MG63 (cell line): ENCODE measurements around the gene CRY1. TPM values are rescaled to one million over a fixed set of nuclear protein-coding genes. Genes with fewer than 3 reads are reported as not detected.

Experiments
- DNase-seq: peaks from one replicate; pipeline ENCODE4 v3.0.0-alpha.2; 2020
- H3K27me3 ChIP-seq: fragments of 250-450 bp; sonication (Bioruptor Pico); 2 replicates; pipeline ENCODE4 v1.5.1; 2020; ENCODE audit warnings: mild to moderate bottlenecking, moderate library complexity
- H3K36me3 ChIP-seq: fragments of 250-450 bp; sonication (Bioruptor Pico); 2 replicates; pipeline ENCODE4 v1.5.1; 2020; ENCODE audit warnings: mild to moderate bottlenecking, moderate library complexity
- H3K4me3 ChIP-seq: fragments of 250-450 bp; sonication (Bioruptor Pico); 2 replicates; pipeline ENCODE4 v1.5.1; 2020; ENCODE audit warnings: mild to moderate bottlenecking, moderate library complexity
- H3K9me3 ChIP-seq: fragments of 250-450 bp; sonication (Bioruptor Pico); 2 replicates; pipeline ENCODE4 v1.5.1; 2020; ENCODE audit warnings: mild to moderate bottlenecking, moderate library complexity
- total RNA-seq: library from RNA; depleted of rRNA; stranded (reverse); fragments of >200 nt; shearing (Covaris generic); gene quantifications from 2 replicates; pipeline ENCODE4 v1.2.3, GENCODE V29; 2014; ENCODE audit warnings: low replicate concordance; rRNA removed

CRY1 gene
- 12.9 and 15.3 TPM in 2 replicates for total RNA-seq

DNA sequence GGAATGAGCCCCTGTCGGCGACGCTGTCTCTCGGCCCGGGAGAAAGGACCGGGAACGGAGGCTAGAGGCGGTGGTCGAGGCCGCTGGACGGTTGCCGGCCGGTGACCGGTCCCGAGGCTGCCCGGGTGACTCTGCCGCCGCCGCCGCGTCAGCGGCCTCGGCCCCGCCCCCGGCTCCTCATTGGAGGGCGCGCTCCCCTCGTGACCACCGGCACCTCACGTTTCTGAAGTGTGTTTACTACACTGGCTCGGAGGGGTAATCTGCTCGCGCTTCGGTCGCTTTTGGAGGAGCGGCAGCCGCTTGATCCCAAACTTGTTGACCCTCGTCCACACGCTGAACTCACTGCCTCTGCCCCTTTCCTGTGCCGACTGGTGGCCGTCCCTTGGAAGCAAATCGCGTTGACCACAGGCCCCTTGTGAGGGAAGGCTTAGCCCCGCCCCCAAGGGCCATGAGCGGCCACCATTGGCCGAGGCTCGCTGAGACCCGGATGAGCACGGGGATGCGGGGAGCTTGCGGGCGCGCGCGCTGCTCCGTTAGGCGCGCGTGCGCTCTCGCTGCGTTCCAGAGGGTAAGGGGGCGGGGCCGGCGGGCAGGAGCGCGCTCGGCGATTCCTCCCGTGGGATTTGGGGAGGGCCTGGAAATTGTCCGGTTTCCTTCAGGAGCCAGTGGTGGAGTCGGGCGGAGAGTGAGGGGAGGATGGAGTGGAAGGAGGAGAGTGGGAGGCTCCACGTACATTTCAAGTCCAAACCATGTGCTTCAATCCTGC, at the start of gene CRY1:
TSS of gene CRY1 (minus strand) at position 133 of the 766 bp plus-strand sequence. CDS start 588 bp downstream, outside the sequence.
- H3K36me3 ChIP-seq = no peaks in the 10 kb centered on the region
- H3K4me3 ChIP-seq = peak within 1 kb of the TSS; percentile 72
- peak; percentile 93 for DNase-seq
- H3K27me3 ChIP-seq = no peaks in the 10 kb centered on the region
- no peaks in the 10 kb centered on the region for H3K9me3 ChIP-seq

- Histone ChIP-seq H3K27me3 (no peaks in the 10 kb centered on the region), H3K9me3 (no peaks in the 10 kb centered on the region), H3K36me3 (no peaks in the 10 kb centered on the region), H3K4me3 (no peak overlapping the region)
- DNase-seq = no peak
Measured at GRCh38 chr12:107139787-107140186, 46.4 kb upstream of the CRY1 start.

DNA sequence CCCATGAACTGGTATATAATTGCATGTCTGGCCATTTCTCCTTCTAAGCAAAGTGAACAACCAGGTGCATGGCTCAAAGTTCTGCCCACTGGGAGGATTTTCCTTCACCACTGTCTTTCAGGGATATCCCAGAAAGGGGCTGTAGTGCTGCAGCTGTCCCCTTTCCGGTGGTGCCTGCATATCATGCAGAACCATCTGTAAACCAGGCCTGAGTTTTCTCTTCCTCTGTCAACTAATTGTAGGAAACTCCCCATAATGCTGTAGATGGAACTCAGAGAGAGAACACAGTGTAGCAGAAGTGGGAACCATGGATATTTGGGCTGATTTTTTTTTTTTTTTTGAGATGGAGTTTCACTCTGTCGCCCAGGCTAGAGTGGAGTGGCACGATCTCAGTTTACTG, 45.6 kb upstream of the CRY1 start:
- no peak overlapping the region for H3K4me3 ChIP-seq
- no peaks in the 10 kb centered on the region for H3K27me3 ChIP-seq
- DNase-seq = no peak
- H3K9me3 ChIP-seq = no peaks in the 10 kb centered on the region
- H3K36me3 ChIP-seq = no peaks in the 10 kb centered on the region

GRCh38 chr12:107135177-107135576, 41.8 kb upstream of the CRY1 start:
- Histone ChIP-seq H3K36me3 (no peaks in the 10 kb centered on the region), H3K9me3 (no peaks in the 10 kb centered on the region), H3K27me3 (no peaks in the 10 kb centered on the region), H3K4me3 (no peak overlapping the region)
- DNase-seq = no peak

- H3K9me3 ChIP-seq = no peaks in the 10 kb centered on the region
- no peak overlapping the region for H3K4me3 ChIP-seq
- H3K36me3 ChIP-seq = no peaks in the 10 kb centered on the region
- H3K27me3 ChIP-seq = no peaks in the 10 kb centered on the region
- no peak for DNase-seq
Measured at GRCh38 chr12:107134558-107134957, 41.2 kb upstream of the CRY1 start.

GRCh38 chr12:107133462-107133861, 40.1 kb upstream of the CRY1 start:
- no peak for DNase-seq
- Histone ChIP-seq H3K4me3 (no peak overlapping the region), H3K9me3 (no peaks in the 10 kb centered on the region), H3K36me3 (no peaks in the 10 kb centered on the region), H3K27me3 (no peaks in the 10 kb centered on the region)

- Histone ChIP-seq H3K27me3 (no peaks in the 10 kb centered on the region), H3K4me3 (no peak overlapping the region), H3K9me3 (no peaks in the 10 kb centered on the region), H3K36me3 (no peaks in the 10 kb centered on the region)
- DNase-seq = no peak
Measured at GRCh38 chr12:107131832-107132616, 38.7 kb upstream of the CRY1 start.

DNA sequence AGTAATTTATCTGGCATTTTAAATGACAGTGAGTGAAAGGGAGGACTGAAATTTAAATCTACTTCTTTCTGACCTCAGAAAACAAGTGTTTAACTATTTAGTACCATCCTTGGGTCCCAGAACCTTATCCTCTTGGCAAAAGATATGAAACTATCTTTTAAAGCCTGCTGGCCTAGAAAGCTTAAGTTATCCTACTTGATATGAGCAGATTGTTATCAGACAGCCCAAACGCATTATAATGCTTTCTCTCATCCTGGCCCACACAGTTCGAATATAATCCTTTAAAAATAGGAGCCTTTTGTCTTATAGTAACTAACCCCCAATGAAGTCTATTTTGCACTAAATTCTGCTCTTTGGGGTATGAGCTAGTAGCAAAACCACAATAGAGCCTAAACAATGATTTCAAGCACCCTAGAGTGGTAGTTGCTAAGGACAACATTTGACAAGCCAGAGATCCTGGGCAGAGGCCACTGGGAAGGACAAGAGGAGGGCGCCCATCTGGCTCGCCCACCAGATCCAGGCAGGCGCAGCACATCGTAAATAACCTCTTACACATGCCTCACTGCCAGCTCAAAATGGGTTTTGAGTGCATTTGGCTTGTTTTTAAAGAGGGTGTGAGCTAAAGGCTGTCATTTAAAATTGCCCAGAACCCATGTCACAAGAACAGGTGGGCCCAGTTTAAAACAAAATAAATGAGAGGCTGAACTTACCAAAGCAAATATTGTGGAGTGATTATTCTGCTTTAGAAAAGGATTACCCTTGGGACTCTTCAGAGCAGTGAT, 37.7 kb upstream of the CRY1 start:
- DNase-seq = no peak
- H3K27me3 ChIP-seq = 0 out of 2 replicates have a peak, but pooled peaks cover under 1% of the 10 kb centered on the region
- no peaks in the 10 kb centered on the region for H3K9me3 ChIP-seq
- H3K4me3 ChIP-seq = no peak overlapping the region
- H3K36me3 ChIP-seq = no peaks in the 10 kb centered on the region

- DNase-seq = no peak
- H3K4me3 ChIP-seq = no peak overlapping the region
- no peaks in the 10 kb centered on the region for H3K9me3 ChIP-seq
- H3K36me3 ChIP-seq = no peaks in the 10 kb centered on the region
- H3K27me3 ChIP-seq = 0 out of 2 replicates have a peak, but pooled peaks cover 8% of the 10 kb centered on the region
Measured at GRCh38 chr12:107129315-107129930, 36.1 kb upstream of the CRY1 start.

DNA sequence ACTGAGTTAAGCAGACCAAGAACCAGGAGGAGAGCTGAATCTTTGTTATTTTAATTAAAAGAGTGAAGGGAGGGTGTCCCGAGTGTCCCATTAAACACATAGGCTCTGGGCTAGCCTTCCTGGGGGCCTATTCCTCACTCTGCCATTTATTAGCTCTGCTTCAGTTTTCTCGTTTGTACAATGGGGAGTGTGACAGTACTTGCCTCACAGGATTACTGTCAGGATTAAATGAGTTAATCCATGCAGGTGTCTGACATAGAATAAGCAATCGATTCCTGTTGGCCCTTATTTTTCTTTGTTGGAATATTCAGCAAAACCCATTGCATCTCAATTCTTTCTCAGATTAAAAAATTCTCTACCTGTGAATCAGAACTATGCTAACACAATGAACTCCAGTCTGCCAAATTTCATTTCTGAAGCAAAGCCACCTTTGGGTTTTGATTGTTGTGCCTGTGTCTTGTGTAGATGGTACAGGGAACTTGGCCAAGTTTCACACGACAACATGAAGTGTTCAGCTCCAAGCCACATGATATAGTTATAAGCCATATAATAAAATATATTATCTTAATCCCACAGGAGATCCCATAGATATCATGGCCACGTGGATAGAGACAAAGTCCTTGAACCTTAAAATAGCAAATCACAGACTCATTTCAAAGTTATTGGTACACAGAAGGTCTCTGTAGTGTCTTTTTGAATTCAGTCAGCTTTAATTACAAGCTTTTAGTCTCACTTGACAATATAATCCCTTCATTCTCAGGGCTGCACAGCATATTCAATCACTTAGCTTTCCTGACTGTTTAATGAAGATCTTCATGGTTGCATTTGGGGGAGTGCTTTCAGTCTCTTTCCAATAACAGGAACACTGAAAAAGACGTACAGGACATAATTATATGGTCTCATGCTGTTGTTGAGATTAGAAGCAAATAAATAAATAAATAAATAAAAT, 34.4 kb upstream of the CRY1 start:
- no peaks in the 10 kb centered on the region for H3K9me3 ChIP-seq
- peaks cover 22% of the 10 kb centered on the region for H3K27me3 ChIP-seq
- DNase-seq = no peak
- H3K4me3 ChIP-seq = no peak overlapping the region
- H3K36me3 ChIP-seq = no peaks in the 10 kb centered on the region

DNA sequence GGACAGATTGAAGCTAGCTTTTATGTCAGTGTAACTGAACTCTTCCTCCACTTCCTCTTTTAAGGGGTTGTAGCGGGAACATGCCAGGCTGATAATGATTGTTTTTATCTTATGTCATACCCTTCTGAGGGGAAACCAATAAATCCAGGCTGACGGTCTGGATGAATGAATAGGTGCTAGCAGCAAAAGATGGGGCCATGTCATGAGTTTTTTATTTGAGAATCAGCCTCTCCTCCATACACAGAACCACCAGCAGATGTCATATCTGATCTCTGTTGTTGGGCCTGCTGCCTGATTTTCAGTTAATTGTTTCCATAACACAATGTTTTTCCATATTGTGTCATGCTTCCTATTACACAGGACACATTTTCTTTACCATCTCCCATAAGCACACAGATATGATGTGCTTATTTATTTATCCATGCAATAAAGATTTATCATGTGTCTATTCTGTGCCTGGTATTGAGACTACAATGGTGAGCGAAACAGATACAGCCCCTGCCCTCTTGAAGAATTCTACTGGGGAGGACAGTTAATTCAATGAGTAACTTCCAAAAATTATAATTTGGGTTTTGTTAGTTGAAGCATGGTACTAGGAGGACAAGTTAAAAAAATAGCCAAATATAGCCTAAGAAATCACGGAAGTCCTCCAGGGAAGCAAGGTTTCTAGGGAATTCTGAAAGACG, 33.6 kb upstream of the CRY1 start:
- no peak for DNase-seq
- no peaks in the 10 kb centered on the region for H3K36me3 ChIP-seq
- no peaks in the 10 kb centered on the region for H3K9me3 ChIP-seq
- H3K4me3 ChIP-seq = no peak overlapping the region
- H3K27me3 ChIP-seq = peaks cover 30% of the 10 kb centered on the region

- DNase-seq = no peak
- Histone ChIP-seq H3K4me3 (no peak overlapping the region), H3K36me3 (no peaks in the 10 kb centered on the region), H3K27me3 (peaks cover 35% of the 10 kb centered on the region), H3K9me3 (no peaks in the 10 kb centered on the region)
Measured at GRCh38 chr12:107125833-107126232, 32.5 kb upstream of the CRY1 start.

GRCh38 chr12:107122452-107122958, 29.2 kb upstream of the CRY1 start:
- Histone ChIP-seq H3K4me3 (no peak overlapping the region), H3K27me3 (peaks cover 38% of the 10 kb centered on the region), H3K9me3 (no peaks in the 10 kb centered on the region), H3K36me3 (no peaks in the 10 kb centered on the region)
- no peak for DNase-seq

DNA sequence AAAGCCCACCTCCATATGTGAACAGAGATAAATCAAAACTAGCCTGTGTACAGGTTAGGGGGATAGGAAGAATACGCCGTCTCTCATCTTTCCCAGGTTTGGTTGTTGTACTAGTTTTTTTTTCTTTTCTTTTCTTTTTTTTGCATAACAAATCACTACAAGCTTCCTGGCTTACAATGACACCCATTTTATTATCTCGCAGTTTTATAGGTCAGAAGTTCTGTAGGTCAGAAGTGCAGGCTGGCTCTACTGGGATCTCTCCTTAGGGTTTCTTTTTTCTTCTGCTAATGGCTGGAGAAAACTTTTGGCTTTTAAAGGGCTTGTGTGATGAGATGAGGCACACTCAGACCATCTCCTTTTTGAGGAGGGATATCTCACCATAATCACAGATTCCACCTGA, 25.7 kb upstream of the CRY1 start:
- no peak for DNase-seq
- H3K9me3 ChIP-seq = no peaks in the 10 kb centered on the region
- no peaks in the 10 kb centered on the region for H3K36me3 ChIP-seq
- no peak overlapping the region for H3K4me3 ChIP-seq
- peaks cover 33% of the 10 kb centered on the region for H3K27me3 ChIP-seq

GRCh38 chr12:107118624-107119023, 25.3 kb upstream of the CRY1 start:
- Histone ChIP-seq H3K27me3 (peaks cover 28% of the 10 kb centered on the region), H3K4me3 (no peak overlapping the region), H3K9me3 (no peaks in the 10 kb centered on the region), H3K36me3 (no peaks in the 10 kb centered on the region)
- DNase-seq = no peak
